Activated effector memory CD4-positive, alpha-beta T cell treated with anti-CD3 and anti-CD28 coated beads, Interleukin-2, amount 50 U/mL, for 16 hours (primary cell): Measurements from ENCODE around the gene HELB.

Source experiments
- DNase-seq: peaks from one replicate; pipeline ENCODE4 v3.0.0-alpha.2; 2020

Gene HELB

DNA sequence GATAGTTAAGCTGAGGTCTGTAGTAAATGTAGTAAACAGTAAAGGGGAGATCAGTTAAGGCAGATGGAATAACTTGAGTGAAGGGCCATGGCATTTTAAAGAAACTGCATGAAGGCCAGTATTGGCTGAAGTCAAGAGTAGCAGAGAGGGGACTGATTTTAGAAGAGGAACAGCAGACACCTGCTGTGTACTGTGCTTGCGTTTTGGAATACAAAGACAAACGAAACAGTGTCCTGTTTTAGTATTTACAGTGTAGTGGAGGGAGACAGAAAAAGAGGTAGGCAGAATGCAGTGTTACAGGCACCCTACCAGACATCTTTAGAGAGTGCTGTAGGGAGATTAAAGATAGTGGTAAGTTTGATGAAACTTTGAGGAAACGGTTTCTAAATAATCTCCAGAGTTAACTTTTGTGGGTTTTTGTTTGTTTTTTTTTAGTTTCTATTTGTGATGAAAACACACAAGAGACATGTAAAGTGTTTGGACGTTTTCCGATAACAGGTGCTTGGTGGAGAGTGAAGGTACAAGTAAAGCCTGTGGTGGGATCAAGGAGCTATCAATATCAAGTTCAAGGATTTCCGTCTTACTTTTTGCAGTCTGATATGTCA lies 2.1 kb downstream of the HELB start:
- DNase-seq = no peak

DNA sequence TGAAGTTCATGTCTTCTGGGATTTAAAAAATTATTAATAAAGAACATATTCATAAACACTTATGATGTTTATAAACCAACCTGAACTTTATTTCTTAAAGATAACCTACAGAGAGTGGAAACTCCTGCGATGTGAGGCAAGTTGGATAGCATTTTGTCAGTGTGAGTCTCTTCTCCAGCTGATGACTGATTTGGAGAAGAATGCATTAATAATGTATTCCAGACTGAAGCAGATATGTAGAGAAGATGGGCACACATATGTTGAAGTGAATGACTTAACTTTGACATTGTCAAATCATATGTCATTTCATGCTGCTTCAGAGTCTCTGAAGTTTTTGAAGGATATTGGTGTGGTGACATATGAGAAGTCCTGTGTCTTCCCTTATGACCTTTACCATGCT lies 7.3 kb downstream of the HELB start:
- no peak for DNase-seq

DNA sequence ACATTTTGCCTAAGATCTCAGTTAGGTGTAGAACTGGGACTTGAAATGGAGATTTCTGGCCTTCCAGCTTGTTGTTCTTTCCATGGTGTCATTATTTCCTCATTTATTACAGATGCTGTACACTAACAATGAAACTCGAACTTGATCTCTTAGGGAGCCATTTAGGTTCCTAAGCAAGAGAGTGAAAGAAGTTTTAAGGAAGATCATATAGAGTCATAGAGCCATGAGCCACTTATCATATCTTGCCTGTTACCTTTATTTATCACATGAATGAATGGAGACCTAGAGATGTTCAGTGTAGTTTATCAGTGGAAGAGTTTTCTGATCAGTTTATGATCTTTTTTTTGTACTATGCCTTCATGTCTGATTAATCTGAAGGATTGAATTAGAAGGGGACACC lies 9.9 kb downstream of the HELB start:
- no peak for DNase-seq

DNA sequence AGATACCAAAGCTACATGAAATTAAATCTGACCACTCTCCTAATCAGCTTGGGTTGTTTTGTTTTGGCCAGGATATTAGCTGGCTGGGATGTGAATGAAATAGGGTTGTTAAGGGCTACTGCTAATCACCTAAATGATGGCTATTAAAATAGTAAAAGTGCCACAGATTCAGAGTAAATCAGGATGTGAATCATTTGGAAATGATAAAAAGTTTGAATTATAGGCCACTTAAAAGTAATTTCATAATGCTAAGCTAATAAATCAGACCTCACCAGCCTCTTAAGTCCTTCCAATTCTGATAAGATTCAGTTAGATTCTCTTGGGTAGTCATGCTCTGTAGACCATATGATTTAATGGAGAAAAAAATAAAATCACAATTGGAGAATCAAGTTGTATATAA lies 12.0 kb downstream of the HELB start:
- no peak for DNase-seq

GRCh38 chr12:66319266-66319954 lies 17.1 kb downstream of the HELB start:
- DNase-seq = no peak

DNA sequence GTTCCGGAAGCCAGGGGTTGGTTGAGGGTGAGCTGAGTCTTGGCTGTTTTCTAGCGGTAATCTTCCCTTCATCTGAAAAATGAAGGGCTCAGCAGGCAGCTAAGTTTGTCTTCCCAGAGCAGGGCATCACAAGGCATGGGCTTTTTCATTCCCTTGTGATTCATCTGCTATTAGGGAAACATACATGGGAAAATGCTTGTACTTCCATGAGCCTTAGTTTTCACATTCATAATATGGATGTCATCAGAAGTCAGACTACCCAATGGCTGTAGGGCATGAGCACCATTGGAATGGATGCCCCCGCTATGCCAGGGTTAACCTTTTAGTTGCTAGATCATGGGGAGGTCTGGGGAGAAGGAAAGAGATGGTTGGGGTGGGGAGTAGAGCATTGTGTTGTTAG lies 18.7 kb downstream of the HELB start:
- no peak for DNase-seq

GRCh38 chr12:66321435-66321834 lies 19.1 kb downstream of the HELB start:
- no peak for DNase-seq

DNA sequence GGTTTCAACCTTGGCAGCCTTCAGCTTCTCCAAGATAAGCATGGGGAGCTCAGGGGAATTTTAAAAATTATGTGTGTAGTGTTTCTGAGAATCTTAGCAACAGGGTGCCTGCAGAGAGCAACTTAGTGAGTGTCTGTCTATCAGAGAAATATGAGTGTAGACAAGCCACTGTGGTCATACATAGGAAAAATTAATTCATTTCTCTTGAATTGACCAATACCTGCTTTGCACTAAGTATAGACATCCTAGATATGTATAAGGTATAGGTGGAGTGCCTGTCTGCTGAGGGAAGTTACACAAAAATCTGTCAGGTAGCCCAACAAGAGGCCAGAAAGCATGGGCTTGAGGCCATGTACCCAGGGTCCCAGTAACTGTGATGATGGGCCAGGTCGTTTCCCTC lies 20.7 kb downstream of the HELB start:
- no peak for DNase-seq

DNA sequence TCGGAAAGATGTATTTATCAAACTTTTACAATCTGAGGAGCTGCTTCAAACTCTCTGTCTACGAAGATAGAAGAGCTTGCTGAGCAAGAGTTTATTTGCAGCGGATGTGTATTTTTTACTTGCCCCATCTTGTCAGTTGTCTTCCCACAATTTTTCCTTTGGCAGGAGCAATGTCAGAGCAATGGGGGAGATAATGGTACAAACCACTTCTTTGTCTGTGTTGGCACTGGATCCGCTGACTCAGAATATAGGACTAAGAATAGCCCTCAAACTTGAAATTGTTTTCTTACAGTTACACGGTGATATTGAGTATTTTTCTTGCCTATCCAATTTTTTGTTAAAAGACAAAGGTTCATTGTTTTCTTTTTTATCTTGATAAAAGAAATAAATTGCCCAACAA lies 27.6 kb downstream of the HELB start:
- no peak for DNase-seq

DNA sequence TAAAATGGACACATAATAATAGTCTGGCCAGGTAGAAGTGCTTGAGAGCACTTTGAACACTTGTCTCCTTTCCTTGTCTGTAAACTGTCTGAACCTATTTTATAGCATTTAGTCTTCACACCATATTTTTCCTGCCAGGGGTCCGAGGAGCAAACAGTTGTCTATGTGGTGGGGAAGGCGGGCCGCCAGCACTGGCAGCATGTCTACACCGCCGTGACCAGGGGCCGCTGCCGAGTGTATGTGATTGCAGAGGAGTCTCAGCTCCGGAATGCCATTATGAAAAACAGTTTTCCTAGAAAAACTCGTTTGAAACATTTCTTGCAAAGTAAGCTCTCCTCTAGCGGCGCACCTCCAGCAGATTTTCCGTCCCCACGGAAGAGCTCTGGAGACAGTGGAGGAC lies 28.7 kb downstream of the HELB start:
- no peak for DNase-seq

DNA sequence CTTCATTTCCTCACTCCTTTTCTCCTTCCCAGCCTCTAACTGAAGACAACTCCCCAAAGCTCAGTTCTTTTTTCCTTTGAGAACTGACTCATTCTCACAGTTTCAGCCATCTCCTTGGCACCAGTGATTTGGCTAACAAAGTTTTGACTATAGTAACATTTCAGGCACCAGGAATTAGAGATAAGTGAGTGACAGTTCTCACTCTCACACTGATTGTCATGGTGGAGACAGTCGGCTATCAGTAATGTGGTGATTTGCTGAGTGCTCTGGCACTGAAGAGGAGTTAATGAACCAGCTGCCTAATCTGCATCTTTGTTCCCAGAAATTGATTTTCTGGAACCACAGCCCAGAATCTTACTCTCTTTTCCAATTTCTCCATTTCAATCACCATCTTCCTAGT lies 29.5 kb downstream of the HELB start:
- no peak for DNase-seq

DNA sequence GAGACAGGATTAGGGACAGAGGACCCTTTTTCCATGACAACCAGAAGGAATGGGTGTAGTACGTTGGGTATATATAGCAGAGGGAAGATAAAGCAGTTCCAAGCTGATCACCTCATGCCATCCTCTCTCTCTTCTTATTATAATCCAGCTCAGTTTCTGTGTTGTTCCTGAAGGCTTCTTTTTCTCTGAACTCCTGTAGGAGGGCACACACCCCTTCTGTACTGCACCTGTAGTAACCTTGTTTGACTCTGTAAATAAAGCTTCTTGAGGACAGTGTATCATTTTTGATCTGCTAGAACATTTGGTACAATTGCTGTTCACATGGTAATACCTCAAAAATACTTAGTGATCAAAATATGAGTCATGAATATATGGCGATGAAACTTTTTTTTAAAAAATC lies 33.5 kb downstream of the HELB start:
- DNase-seq = no peak

DNA sequence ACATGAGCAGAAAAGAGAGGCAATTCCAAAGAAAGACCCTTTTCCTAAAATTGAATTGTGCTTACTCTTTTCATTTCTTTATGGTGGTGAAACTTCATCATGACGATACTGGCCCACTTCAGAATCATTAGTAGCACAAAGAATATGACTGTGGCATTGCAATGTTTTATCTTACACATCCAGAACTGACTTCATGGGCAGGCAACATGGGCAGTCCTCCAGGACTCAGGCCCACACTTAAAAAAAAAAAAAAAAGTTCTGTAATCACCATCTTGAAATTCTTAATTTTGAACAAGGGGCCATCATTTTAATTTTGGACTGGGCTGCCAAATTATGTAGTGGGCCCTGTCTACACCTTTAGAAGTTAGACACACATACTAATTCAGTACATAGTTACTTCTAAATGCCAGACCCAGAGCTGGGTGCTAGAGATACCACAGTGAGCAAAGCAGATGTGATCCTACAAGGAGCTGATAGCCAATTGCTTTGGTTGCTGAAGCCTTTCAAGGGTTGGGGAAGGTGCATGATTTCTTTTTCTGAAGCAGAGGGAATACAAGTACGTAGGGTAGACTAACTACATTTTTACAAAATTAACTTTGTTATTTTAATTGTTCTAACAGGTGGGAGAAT lies 35.2 kb downstream of the HELB start:
- no peak for DNase-seq

DNA sequence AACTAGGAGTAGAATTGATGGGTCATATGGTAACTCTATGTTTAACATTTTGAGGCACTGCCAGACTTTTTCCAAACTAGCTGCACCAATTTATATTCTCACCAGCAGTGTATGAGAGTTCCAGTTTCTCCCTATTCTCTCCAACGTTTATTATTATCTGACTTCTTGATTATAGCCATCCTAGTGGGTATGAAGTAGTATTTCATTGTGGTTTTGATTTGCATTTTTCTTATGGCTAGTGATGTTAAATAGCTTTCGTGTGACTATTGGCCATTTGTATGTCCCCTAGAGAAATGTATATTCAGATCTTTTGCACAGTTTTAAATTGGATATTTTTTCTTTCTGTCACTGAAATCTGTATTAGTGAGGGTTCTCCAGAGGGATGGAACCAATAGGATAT lies 37.8 kb downstream of the HELB start:
- no peak for DNase-seq

DNA sequence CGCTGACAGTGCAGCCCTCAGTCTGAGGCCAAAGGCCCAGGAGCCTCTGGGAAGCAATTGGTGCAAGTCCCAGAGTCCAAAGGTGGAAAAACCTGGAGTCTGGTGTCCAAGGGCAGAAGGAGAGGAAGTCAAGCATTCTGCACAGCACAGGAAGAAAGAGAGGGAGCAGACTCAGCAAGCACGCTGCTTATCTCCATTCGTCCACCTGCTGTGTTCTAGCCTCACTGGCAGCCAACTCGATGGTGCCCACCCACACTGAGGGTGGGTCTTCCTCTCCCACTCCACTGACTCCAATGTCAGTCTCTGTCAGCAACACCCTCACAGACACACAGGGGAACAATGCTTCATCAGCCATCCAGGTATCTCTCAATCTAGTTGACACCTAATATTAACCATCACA lies 38.8 kb downstream of the HELB start:
- no peak for DNase-seq

DNA sequence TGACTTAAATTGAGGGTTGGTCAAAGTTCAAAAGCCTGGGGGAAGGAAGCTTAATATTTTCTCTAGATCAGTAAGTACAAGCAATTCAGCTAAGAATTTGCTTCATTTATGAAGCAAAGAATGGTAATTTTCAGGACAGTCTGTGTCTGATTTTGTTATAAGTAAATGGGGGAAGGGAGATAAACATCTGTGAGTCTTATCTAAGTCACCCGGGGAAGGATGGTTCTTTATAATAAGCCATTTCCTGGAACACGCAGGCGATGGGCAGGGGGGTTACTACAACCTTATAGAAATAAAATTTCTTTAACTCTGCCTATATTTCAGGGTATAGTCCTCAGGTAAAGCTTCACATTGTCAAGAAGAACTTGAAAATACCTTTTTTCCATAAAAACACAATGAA lies 42.9 kb downstream of the HELB start:
- no peak for DNase-seq

DNA sequence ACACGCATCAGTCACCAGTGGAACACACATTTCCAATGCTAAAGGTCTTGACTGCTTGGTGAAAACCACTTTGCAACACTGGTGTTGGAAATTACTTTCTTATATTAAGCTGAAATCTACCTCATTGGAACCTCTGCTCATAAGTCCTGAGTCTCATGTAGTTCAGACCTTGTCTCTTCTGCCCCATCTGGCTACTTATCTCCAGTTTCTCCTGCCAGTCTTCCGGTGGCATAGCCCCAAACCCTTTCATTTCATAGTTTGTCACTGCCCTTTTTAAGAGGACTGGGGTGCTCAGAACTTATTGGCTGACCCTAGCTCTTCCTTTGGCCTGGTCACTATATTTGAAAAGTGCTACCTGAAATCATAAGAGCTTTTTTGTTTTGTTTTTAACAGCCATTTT lies 43.7 kb downstream of the HELB start:
- no peak for DNase-seq

GRCh38 chr12:66351301-66351700 lies 49.0 kb downstream of the HELB start:
- DNase-seq = no peak

DNA sequence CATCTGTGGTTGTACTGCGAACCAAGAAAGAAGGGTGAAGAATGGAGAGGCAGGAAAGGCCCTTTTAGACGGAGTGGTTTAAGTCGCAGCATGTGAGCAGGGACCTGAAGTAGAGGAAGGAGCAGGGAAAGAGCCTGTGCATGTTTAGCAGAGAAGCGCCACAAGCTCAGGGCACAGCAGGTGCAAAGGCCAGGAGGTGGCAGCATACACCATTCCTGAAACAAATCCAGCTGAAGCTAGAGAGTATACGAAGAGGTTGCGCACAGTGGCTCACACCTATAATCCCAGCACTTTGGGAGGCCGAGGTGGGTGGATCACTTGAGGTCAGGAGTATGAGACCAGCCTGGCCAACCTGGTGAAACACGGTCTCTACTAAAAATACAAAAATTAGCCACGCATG lies 49.9 kb downstream of the HELB start:
- DNase-seq = no peak

DNA sequence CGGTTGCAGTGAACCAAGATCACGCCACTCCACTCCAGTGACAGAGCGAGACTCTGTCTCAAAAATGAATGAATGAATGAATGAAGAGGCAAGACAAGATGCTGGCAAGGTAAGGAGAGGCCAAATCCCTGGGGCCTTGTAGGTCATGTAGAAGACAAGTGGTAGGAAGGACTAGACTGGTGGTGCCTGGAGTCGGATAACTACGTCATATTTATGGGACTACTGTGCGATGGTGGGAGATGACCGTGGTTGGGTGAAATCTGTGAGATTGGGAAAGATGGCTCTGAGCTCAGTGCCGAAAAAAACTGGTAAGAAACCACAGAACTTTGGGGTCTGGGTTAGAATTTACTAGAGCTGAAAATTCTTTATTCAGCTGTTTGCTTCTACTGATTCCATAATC lies 50.6 kb downstream of the HELB start:
- no peak for DNase-seq

DNA sequence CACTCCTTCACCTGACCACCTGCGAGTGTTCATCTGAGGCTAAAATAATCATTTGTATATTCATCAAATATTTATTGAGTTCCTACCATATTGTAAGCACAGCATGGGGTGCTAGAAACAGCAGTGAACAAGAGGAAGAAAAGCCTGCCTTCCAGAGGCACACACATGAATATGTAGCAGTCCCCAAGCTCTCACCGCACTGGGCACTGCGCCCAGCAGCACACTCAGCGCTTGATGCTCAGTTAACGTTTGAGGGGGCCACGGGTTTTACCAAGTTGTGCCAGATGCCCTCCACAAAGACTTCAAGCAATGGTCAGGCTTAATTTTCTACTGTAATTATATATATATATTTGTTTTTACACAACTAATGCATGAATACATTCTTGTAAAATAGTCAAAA lies 52.0 kb downstream of the HELB start:
- DNase-seq = no peak

DNA sequence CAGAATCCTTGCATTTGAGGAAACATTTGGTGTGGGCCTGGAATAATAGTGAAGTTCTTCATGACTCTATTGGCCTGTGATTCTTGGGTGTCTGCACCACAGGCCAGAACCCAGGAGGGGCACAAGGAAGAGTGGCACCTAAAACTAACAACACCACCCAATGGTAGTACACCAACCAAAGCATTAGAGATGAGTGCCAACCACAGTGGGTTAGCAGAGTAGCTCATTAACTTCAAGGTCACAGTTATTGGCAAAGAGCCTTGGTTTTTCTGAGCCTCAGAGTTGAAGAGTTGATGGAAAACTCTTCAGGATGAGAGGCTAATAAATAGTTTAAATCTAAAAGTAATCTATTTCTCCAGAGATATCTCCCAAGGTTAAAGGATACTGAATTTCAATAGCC lies 57.0 kb downstream of the HELB start:
- no peak for DNase-seq

DNA sequence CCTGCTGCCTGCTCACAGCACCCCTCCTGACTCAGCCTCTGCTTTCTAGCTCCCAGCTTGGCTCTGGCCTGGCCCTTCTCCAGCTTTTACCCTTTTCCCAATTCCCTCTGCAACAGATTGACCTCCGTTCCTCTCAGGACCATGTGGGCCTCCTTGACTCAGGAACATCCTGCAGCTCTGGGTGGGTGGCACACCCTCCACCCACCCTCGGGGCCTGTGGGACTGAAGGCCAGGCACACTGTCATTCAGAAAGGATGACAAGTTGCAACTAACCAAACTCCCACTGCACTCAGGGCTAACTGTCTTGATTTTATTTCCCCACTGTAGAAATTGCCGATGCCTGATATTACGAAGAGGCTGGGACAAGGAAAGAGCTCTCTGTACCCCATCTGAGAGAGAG lies 59.4 kb downstream of the HELB start:
- DNase-seq = no peak

- no peak for DNase-seq
These were observed 63.6 kb downstream of the HELB start for GRCh38 chr12:66365718-66366490.
